Breast epithelium (tissue), 3 donors: ENCODE results near the gene HSPB6.

Experiments
- POLR2A ChIP-seq: fragments of 450-650 bp; IDR thresholded peaks from one replicate; pipeline ENCODE4 v1.6.1; 2016; ENCODE audit warnings: antibody characterized with exemption, mild to moderate bottlenecking, moderate library complexity
- TF ChIP-seq, protein P1 (sequence below), 3 donors: fragments of 450-650 bp; IDR thresholded peaks; one replicate each; pipeline ENCODE4 v1.5.1; 2016 to 2017; ENCODE audit warnings: antibody characterized with exemption in 3 of 3, mild to moderate bottlenecking in 3 of 3, moderate library complexity in 3 of 3

DNA sequence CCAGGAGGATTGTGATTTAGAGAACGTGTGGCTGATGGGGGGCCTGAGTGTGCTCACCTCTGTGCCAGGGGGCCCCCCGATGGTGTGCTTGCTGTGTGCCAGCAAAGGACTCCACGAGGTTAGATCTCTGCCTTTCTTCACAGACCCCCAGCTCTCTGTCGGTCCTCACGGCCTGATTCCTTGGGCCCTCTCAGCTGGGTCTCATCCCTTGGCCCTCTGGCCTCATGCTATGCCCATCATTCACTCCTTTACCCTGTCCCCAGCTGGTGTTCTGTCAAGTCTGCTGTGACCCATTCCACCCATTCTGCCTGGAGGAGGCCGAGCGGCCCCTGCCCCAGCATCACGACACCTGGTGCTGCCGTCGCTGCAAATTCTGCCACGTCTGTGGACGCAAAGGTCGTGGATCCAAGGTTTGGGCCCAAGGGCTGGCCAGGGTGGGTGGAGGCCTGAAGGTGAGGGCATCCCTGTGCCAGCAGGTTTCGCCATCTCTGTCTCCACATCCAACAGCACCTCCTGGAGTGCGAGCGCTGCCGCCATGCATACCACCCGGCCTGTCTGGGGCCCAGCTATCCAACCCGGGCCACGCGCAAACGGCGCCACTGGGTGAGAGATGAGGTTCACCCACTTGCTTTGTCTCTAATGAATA, 31.5 kb downstream of the HSPB6 start:
- TF ChIP-seq, protein P1, sequence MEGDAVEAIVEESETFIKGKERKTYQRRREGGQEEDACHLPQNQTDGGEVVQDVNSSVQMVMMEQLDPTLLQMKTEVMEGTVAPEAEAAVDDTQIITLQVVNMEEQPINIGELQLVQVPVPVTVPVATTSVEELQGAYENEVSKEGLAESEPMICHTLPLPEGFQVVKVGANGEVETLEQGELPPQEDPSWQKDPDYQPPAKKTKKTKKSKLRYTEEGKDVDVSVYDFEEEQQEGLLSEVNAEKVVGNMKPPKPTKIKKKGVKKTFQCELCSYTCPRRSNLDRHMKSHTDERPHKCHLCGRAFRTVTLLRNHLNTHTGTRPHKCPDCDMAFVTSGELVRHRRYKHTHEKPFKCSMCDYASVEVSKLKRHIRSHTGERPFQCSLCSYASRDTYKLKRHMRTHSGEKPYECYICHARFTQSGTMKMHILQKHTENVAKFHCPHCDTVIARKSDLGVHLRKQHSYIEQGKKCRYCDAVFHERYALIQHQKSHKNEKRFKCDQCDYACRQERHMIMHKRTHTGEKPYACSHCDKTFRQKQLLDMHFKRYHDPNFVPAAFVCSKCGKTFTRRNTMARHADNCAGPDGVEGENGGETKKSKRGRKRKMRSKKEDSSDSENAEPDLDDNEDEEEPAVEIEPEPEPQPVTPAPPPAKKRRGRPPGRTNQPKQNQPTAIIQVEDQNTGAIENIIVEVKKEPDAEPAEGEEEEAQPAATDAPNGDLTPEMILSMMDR (IDR thresholded peaks at IDR 0.05), result no peak
- no peak for TF ChIP-seq POLR2A
